ENCODE measurements around the gene BBLN.
"Not testable (repeated sequence)": the region's sequence is repeated elsewhere in the genome, so short reads cannot be mapped to it uniquely, and the experiment has no call there.

The BBLN gene, protein sequence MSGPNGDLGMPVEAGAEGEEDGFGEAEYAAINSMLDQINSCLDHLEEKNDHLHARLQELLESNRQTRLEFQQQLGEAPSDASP

DNA sequence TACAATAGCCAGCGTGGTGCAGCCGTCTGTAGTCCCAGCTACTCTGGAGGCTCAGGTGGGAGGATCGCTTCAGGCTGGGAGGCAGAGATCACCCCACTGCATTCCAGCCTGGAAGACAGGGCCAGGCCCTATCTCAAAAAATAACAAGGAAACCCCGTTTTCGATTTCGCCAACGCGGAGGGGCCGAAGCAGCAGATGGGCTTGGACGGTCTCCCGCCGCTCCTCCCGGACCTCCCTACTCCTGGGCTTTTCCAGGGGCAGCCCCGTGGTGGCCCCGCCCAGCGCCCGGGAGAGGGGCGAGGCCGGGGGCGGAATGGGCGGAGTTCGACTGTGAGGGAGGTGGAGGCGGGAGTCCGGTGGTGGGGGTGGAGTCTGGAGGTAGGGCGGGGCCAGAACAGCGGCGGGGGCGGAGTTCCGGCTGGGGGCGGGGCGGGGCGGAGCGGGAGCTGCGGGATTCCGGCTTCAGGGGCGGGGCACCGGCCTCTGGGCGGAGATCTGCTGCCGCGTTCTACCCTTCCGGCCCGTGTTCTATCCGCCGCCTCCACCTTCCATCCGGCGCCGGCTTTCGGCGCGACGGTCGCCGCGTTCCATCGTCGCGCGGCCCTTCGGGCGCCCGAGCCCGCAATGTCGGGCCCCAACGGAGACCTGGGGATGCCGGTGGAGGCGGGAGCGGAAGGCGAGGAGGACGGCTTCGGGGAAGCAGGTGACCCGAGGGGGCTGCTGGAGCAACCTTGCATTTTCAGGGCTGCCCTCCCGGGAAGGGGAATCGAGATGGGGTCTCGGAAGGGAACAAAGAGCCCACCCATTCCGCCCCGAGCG is at the start of gene BBLN:
TSS of gene BBLN (plus strand) at position 482 of the 819 bp plus-strand sequence. CDS start at position 625, 143 bp downstream.
- DNase-seq, result peak; percentile 82

DNA sequence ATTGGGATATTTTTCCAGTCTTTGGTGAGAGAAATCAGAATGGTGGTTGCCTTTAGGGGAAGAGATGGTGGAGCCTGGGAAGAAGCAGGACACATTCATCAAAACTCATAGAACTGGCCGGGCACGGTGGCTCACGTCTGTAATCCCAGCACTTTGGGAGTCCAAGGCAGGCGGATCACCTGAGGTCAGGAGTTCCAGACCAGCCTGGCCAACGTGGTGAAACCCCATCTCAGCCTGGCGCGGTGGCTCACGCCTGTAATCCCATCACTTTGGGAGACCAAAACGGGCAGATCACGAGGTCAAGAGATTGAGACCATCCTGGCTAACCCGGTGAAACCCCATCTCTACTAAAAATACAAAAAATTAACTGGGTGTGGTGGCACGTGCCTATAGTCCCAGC is 48.3 kb upstream of the BBLN start:
- DNase-seq, result not testable (repeated sequence)

DNA sequence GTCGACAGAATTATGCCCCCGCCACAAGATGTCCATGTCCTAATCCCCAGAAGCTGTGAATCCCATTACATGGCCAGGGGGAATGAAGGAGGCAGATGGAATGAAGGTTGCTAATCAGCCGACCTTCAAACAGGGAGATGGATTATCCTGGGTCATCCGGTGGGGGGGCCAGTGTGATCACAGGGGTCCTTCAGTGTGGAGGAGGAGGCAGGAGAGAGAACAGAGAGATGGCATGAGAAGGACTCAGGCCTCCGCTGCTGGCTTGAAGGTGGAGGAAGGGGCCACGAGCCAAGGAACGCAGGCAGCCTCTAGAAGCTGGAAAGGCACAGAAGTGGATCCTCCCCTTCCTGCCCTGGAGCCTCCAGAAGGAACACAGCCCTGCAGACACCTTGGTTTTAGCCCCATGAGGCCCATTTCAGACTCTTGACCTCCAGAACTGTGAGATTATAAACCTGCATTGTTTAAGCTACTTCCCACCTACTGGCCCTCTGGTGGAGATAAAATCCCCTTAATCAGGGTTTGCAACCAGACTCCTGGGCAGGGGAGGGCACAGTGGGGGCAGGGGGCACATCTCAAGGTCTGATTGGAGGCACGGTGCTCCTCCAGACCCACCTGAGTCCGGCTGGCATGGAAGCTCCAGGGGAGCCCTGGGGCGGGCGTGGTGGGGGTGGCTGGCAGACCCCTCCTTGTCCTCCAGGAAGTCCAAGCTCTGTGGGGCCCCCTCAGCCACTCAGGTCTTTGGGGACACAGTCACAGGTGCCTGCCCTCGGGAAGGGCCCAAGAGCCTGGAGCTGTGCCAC is 46.3 kb upstream of the BBLN start:
- no peak for DNase-seq

DNA sequence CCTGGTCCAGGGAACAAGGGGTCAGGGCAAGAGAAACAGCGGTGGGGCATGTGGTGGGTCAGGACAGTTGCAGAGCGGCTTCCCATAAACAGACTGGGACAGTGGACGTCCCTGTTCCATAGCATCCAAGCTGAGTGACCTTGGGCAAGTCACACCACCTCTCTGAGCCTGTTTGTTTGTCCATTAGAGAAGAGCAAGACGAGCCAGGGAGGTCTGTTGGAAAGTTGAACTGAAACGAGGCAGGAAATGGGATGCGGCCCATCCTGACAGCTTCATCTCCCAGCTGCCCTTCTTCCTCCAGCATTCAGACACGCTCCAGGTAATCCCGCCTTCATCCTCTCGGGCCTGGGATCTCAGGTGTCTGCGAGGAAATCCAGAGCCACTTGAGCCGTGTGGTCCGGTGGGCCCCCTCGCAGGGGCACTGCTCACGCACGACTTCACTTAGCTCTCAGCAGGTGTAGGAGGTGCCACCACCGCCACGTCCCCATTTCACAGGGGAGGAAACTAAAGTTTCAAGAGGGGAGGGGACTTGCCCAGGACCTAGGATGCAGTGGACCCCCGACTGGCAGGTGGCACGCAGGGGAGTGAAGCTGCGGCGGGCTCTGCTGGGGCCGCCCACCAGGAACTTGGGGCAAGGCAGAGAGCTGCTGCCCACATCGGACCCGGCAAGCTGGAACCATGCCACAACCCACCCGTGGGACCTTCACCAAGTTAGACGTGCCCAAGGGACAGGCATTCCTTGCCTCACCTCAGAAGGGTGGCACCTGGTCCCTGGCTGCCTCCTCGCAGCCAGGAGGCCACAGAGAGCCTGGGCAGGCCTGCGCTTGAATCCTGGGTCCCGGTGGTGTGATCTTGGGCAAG is 45.5 kb upstream of the BBLN start:
- DNase-seq, result no peak

DNA sequence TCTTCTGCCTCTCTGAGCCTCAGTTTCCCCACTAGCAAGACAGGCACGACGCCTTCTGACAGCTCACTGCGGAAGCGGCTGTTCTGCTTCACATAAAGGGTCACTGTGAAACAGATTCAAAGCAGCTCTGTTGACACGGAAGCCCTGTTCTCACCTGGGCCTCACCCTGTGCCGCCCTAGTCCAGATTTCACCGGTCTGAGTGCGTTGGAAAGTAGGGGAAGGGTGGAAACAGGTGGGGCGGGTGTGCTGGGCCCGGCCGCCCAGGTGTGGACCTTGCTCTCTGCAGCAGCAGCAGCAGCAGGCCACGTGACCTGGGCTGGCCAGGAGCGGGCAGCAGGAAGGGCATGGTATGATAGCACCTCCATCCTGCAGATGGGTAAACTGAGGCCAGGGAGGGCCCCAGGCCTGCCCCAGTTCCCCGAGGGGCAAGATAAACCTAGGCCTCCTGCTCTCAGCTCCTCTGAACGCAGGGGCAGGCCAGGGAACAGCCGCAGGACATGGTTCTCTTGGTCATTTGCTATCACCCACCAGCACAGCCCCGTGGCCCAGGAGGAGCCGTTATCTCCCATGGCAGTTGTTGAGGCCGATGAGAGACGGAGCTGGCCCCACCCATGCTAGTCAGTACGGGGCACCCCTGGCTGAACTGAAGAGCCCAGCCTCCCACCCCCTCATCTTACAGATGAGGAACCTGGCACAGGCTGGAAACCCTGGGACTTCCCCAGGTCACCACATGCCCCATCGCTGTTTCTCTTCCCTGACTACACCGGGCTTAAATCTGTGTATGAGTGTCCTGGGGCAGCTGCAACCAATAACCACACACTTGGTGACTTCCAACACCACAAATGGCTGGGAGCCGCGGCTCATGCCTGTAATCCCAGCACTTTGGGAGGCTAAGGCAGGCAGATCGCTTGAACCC is 44.6 kb upstream of the BBLN start:
- no peak for DNase-seq

DNA sequence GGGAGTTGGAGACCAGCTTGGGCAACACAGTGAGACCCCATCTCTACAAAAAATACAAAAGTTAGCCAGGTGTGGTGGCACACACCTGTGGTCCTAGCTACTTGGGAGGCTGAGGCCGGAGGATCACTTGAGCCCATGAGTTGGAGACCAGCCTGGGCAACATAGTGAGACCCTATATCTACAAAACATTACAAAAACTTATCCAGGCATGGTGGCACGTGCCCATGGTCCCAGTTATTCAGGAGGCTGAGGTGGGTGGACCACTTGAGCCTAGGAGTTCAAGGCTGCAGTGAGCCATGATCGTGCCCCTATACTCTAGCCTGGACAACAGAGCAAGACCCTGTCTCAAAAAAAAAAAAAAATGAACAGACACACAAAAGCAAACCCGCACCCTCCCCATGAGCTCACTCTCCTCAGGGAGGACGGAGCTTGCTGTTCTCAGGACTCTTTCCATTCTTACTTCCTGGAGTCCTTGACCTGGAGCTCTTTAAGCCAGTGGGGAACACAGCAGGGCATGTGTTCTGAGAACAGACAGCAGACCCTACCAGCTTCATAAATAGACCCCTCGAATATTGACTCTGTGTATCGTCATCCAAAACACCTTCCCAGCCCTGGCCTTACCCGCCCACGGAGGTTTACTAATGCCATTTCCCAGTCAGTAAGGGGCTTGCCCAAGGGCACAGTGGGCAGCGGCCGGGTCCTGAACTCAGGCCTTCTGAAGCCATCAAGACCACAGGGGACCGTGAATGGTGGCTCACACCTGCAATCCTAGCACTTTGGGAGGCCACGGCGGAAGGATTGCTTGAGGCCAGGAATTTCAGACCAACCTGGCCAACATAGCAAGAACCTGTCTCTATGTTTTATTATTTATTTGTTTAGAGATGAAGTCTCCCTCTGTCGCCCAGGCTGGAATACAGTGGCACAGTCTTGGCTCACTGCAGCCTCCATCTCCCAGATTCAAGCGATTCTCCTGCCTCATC is 43.7 kb upstream of the BBLN start:
- DNase-seq, result no peak

DNA sequence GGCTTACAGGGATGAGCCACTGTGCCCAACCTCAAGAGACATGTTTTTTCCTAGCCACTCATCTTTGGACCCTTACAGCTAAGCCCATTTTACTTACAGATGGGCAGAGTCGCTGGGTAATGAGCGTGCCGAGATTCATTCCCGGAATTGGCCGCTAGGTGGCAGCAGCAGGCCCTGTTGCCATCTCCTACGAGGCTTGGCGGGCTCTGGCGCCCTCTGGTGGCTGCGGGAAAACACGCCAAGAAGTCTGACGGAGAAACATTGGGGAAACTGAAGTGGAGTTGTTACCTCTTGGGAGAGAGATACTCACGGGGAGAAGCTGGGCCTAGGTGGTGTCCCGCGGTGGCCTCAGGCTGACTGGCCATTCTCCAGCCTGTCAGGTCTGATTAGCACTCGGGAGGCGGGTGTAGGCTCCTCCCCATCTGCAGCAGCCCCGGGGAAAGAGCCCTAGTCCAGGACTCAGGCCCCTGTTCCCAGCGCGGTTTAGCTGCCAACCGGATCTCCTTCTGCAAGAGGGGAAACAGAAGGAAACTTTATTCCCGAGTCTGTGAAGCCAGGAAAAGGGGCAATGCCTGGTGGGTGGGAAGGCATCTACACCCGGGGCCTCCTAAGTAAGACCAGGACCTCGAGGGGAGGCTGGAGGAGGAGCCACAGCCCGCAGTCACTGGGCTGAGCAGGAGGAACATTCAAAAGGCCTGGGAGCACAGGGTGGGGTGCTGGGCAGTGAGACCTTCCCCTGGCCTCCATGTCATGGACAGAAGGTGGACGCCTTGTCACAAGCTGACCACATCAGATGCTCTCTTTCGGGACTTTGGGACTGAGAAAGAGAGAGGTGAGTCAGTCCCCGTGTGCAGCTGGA is 42.2 kb upstream of the BBLN start:
- peak; percentile 86 for DNase-seq

DNA sequence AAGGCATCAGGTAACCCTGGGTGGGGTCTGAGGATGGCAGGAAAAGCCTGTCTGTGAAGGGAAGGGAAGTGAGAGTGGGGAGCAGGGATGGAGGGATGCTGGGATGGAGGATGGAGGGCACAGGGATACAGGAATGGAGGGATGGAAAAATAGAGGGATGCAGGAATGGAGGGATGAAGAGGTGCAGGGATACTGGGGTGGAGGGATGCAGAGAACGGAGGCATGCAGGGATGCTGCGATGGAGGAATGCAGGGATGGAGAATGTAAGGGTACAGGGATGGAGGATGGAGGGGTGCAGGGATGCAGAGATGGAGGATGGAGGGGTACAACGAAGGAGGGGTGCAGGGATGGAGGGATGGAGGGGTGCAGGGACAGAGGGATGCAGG is 41.6 kb upstream of the BBLN start:
- DNase-seq, result no peak

DNA sequence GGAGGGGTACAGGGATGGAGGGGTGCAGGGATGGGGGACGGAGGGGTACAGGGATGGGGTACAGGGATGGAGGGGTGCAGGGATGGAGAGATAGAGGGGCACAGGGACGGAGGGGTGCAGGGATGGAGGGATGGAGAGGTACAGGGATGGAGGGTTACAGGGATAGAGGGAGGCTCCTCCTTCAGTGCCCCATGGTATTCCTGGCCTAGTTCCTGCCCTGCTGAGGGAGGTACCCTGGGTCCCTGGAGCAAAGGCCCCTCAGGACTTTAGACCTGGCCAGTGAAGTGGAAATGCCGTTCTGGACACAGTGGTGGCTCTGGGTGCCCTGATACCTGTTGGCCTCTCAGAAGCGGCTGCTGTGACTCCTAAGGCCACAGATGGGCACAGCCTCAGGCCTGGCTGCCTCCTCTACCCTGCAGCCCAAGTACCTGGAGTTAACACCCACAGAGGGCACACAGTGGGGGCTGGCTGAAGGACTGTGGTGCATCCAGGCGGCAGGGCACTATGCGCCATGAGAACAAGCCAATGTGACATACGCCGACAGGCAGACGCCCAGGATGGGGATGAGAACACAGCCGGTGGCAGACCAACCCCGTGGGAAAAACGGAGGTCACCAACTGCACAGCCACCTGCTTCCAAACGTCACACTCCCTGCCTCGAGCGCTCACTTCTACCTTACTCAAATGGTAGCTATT is 40.9 kb upstream of the BBLN start:
- no peak for DNase-seq

DNA sequence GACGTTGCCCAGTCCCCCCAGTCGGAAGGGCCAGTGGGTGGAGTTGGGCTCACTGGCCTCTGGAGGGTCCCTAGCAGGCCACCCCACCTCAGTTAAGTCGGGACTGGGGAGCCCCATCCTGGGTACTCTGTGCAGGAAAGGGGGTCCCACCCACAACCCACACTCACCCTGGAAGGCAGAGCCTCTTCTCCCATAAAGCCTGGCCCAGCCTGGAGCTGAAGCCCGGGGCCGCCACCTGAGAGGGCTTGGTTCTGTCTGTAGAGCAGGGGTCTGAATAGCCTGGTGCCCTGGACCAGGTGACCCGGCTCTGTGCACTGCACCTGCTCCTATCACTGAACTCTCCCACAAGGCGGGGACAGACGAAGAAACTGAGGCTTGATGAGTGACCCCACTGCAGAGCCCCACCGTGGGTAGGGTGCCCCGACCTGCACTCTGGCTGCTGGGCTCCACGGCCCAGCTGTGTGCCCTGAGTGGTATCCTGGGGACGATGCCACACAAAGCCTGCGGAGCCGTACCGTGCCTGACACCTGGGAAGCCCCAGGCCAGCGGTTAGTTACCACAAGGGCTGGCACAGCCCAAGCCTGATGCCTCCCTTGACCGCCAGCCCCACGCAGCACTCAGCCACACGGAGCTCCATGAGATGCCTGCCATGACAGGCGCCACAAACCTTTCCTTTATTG is 39.9 kb upstream of the BBLN start:
- DNase-seq, result no peak

DNA sequence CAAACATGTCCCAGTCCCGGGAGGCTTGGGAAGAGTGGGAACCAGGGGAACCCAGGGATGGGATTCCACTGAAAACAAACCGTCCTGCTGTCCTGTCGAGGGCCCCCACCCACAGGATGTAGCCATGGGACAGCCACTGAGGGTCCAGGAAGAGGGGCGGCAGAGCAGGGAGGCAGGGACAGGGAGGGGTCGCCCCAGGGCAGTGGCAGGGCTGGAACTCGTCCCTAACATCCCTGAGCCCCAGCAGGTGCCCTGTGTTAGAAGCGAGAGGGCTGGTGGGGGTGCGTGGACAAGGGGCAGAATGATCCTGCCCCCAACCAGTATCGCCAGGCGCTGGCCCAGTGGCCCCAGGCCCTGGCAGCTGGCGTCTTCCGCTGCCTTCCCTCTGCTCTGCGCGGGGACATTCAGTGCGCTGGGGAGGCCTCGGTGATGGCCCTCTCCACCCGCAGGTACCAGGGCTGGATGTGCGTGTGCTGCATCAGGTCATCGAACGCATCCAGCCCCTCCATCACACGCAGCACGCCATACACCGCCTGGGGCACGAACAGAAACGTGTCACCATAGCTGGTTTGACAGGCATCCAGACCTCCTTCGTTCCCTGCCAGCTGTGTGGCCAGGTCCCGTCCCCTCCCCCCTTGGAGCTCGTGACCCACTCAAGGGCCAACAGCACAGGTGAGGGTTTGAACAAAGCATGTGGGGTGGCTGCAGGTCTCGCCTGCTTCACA is 39.2 kb upstream of the BBLN start:
- no peak for DNase-seq

DNA sequence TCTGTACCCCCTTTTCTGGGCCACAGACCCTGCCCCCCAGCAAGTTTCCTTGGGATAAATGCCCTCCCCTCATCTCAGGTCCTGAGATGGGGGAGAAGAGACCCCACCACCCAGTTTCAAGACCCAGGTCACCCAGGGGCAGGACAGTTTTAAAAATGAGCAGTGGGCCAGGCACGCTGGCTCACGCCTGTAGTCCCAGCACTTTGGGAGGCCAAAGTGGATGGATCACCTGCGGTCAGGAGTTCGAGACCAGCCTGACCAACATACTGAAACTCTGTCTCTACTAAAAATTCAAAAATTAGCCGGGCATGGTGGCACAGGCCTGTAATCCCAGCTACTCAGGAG is 38.6 kb upstream of the BBLN start:
- no peak for DNase-seq

DNA sequence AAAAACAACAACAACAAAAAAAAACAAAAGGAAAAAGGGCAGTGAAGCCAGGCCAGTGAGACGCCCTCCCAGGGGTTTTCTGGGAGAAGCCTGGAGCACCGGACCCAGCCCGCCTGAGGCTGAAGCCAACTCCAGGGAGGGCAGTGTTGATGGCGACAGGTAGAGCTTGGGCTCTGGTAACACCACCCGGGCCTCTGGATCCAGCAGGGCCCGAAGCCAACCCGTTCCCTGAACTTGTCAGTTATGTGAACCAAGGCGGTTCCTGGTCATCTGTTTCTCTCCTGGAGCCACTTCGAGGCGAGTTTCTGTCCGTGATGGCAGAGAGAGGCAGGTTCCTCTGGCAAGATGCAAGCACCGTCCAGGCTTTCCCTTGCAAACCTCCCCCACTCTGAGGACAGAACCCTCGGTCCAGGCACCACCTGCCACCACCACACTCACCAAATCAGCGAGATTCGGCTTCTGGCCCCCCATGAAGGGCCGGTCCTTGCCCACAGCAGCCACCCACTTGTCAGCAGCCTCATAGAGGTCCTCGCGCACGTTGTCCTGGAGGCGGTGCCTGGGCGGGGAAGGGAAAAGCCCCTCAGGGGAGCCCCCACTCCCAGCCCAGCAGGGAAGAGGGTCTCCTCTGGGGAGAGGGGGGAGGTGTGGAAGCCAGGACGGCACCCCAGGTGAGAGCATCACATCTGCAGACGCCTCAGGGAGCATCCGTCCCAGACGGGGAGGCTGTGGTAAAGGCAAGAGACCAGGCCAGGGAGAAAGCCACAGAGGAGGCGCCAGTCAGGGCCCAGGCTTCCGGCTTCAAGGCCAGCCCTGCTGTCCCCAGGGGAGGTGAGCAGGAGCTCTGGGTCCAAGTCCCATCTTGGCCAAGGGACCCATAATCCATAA is 37.9 kb upstream of the BBLN start:
- no peak for DNase-seq

DNA sequence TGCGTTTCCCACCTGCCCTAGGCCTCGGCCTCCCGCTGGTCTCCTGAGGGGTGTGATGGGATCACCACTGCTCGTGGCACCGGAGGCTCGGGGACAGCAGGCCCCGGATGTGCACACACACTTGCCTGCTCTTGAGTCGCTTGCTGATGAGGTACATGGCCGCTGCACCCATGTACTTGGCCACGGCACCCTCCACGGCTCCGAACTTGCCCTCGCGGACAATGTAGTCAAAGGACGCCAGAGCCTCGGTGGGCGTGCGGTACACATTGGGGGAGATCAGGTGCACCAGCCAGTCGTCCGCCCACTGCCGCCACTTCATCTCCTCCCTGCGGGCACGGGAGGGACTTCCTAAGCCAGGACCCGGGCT is 37.3 kb upstream of the BBLN start:
- no peak for DNase-seq

DNA sequence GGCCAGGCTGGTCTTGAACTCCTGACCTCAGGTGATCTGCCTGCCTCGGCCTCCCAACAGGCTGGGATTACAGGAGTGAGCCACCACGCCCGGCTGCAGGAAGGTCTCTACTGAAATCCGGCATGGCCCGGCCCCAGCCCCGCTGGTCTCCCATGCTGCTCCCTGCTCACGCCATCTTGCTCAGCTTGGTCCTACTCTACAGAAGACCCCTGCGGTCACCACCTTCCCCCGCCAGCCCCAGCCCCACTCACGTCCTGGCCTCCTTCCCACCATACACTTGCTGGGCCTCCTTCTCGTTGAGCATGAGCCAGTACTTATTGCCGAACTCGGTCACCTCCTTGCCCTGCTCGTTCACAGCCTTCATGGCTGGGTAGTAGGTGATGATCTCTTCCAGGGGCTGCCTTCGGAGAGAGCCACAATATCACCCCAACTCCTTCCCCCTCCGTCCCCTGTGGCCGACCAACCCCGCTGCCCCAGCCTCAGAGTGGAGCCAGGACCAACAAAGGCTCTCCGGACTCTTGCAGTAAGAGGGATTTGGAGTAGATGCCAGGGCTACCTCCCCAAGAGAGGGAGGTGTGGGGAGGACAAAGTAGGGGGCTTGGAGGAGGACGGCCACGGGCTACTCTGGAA is 36.5 kb upstream of the BBLN start:
- DNase-seq, result no peak

DNA sequence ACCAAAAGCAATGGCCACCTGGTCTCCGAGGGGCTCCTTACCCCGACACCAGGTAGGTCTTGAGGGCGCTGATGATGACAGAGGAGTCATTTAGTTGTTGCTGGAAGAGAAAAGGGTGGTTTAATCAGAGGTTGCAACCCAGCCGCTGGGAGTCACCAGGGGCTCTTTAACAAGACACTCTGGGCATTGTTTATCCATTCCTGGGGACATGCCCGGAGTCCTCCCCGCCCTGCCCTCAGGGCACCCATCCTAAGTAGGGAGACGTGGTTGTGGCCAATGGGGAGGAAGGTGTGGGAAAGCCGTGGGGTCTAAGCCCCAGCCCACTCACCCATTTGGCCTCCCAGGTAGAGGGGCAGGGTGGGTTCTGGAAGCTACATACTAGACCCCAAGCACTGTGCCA is 35.6 kb upstream of the BBLN start:
- no peak for DNase-seq
